HG02943 (cell line): ENCODE data around the gene PTX4.

ENCODE experiments used
- ATAC-seq: cut with Tn5 transposase; IDR thresholded peaks from one replicate; pipeline ENCODE4 v1.9.1; 2021; ENCODE audit warnings: mild to moderate bottlenecking, low read depth, moderate library complexity; ENCODE audit not compliant: unreplicated experiment

PTX4 gene

GRCh38 chr16:1525871-1526607 lies 37.3 kb upstream of the PTX4 start:
- no peak for ATAC-seq

DNA sequence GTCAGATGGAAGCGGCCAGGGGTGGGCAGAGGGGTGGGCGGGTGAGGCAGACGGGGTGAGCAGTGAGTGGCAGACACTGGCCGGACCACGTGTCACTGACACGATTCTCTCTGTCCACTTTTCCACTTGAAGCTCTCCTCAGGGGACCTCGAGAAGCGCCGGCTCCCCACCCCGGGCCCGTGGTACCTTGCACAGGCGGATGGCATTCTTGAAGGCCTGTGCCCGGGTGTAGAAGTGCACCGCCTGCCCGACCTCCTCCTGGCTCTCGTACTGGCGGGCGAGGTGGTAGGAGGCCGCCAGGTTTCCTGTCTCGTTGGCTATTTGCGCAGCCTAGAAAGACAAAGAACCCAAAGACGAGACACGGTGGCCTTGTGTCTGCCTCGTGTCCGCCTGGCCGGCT lies 35.6 kb upstream of the PTX4 start:
- ATAC-seq = no peak

GRCh38 chr16:1523581-1524245 lies 35.0 kb upstream of the PTX4 start:
- ATAC-seq = no peak

DNA sequence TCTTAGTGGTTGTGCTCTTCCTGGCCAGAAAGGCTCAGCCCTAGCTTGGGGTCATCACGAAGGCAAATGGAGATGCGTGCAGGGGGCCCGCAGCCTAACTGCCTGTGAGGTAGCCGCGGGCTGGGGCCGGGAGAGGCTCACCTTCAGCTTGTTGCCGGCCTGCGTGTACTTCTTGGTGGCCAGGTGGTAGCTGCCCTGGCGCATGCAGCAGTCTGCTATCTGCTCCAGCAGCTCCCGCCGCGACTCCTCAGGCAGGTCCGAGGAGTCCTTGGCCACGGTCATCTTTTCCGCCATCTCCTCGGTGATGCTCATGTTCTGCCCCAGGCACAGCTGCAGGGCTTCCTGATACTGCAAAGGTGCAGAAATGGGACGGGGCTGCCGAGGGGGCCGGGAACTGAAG lies 31.7 kb upstream of the PTX4 start:
- ATAC-seq = no peak

DNA sequence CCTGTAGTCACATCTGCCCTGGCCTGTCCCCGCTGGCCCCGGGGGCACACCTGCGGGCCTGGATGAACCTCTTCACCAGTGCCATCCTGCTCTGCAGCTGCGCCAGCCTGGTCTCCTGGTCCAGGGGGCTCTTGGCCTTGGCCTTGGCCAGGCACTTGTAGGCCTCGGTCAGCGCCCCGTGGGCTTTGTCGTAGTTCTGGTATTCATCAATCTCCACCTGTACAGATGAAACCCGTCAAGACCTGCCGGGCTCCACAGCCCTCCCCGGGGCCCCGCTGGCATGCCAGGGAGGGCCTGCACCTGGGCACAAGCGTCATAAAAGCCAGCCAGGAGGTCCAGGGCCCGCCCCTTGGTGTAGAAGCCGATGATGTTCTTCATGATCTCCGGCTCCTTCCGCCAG lies 31.1 kb upstream of the PTX4 start:
- no peak for ATAC-seq

GRCh38 chr16:1518626-1519135 lies 29.9 kb upstream of the PTX4 start:
- no peak for ATAC-seq

DNA sequence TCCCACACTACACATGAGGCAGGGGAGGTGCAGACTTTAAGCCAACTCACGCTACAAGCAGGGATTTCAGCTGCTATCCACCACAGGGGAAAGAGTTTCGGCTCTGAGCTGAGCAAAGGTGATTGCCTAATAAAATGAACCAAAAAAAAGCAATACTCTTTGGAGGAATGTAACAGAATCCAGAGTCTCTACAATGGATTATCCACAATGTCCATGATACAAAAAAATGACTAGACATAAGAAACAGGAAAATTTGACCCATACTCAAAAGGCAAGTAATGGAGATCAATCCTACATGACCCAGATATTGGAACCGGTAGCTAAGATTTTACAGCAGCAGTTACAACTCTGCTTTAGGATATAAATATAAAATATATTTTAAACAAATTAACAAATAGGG lies 25.8 kb upstream of the PTX4 start:
- ATAC-seq = no peak

- no peak for ATAC-seq
Observed at GRCh38 chr16:1512774-1513173, 24.0 kb upstream of the PTX4 start.

- no peak for ATAC-seq
Observed at GRCh38 chr16:1511662-1512569, 23.2 kb upstream of the PTX4 start.

- ATAC-seq = no peak
Observed at GRCh38 chr16:1510941-1511351, 22.2 kb upstream of the PTX4 start.

DNA sequence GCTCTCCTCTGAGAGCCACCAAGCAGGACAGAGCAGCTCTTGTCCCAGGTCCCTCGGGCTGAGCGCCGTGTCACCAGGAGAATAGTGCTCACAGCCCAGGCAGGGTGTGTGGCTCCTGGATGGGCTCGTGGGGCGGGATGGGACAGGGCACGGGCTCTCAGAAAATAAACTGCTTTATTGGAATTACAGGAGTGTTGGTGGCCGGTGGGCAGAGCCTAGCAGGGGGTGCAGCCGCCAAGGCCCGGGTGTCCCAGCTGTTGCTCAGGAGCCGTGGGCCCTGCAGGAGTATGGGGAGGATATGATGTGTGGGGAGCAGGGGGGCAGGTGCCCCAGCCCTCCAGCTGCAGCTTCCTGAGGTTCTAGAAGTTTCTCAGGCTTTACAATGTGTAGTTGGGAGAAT lies 21.5 kb upstream of the PTX4 start:
- ATAC-seq = no peak

GRCh38 chr16:1509307-1510221 lies 20.8 kb upstream of the PTX4 start:
- ATAC-seq = no peak

DNA sequence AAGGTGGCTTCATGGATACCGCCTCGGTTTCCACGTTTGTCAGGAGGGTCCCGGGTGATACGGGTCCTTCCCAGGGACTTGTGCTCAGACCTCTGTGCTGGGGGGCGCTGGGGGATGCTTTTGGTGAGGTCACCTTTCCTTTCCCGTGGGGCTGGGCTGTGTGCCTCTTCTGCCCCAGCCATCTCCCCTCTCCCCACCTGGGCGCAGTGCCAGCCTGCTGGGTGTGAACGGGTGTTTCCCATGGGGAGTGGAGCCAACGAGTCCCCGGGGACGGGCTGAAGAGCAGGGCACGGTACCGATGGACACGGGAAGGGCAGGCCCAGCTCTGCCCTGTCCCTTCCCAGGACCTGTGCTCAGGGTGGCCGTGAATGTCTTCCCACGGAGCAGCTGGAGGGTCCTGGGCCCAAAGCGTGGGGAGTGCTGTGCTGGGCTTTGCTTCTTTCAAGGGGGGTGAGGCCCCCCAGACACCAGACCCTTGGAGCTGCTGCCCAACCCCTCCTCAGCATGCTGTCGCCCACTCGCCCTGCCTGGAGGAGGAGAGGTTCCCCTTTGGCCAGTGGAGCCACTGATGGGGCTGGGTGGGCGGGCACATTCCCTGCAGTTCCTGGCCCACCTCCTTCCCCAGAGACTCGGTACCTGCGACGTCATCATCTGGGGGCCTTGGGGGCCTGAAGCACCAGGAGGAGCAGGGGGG lies 19.9 kb upstream of the PTX4 start:
- ATAC-seq = no peak

GRCh38 chr16:1506494-1507213 lies 17.9 kb upstream of the PTX4 start:
- no peak for ATAC-seq

GRCh38 chr16:1505912-1506311 lies 17.2 kb upstream of the PTX4 start:
- no peak for ATAC-seq

DNA sequence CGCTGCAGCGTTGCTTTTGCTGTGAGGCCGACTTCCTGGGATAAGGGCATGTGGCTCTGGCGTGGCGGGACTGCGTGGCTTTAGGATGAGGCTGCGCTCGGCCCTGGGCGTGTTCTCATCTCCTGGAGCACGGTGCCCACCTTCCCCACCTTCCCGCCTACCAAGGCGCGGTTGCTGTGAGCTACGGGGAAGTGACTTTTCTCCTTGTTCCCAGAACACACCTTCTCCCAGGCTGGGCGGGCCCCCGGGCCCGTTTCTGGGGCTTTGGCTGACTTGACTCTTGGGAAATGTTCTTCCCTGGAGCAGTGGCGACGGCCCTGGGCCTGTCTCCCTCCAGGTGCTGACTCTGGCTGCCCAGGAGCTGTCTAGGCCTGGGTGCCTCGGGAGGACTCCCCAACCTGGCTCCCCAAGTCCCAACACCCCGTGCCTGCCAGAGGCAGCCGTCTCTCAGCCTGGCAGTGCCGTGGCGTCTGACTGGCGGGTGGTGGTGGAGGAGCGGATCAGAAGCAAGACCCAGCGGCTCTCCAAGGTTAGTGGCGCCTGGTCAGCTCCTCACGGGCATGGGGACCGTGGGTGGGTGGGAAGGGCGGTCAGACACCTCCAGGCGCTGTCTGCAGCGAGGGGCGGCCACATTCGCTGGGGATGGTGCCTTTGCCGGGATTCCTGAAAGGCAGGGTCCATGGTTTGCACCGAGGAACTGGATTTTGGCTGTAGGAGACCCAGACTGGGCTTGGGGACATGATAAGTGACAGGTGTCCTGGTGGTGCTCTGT lies 16.5 kb upstream of the PTX4 start:
- ATAC-seq = no peak

GRCh38 chr16:1503110-1503955 lies 14.6 kb upstream of the PTX4 start:
- no peak for ATAC-seq
